ENCODE results near the gene BPTF.
"Not testable (repeated sequence)": the region's sequence is repeated elsewhere in the genome, so short reads cannot be mapped to it uniquely, and the experiment has no call there.

DNA sequence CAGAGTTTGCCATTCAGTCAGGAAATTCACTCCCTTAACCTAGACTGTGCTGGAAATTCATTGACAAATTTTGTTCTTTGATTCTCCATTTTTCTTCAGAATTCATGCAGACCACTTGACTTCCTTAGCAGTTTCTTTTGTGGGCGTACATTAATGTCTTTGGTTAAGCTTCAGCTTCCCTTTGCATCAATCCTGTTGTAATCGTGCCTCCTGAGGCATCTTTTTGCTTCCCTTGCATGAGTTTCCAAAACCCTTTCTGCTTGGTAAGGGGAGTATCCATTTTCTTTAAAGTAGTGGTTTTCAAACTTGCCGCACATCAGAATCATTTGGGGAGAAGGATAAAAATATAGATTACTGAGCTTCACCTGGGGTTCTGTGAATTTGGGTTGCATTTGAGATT lies 23.5 kb downstream of the BPTF start:
- TF ChIP-seq, protein P1, sequence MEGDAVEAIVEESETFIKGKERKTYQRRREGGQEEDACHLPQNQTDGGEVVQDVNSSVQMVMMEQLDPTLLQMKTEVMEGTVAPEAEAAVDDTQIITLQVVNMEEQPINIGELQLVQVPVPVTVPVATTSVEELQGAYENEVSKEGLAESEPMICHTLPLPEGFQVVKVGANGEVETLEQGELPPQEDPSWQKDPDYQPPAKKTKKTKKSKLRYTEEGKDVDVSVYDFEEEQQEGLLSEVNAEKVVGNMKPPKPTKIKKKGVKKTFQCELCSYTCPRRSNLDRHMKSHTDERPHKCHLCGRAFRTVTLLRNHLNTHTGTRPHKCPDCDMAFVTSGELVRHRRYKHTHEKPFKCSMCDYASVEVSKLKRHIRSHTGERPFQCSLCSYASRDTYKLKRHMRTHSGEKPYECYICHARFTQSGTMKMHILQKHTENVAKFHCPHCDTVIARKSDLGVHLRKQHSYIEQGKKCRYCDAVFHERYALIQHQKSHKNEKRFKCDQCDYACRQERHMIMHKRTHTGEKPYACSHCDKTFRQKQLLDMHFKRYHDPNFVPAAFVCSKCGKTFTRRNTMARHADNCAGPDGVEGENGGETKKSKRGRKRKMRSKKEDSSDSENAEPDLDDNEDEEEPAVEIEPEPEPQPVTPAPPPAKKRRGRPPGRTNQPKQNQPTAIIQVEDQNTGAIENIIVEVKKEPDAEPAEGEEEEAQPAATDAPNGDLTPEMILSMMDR (IDR thresholded peaks at IDR 0.05), result not testable (repeated sequence)
- not testable (repeated sequence) for TF ChIP-seq EP300 (IDR thresholded peaks at IDR 0.05)

Data from suprapubic skin (tissue), 3 donors.